Measurements from ENCODE around the gene GIPC1.
"Not testable (repeated sequence)": the region's sequence is repeated elsewhere in the genome, so short reads cannot be mapped to it uniquely, and the experiment has no call there.

The GIPC1 gene

GRCh38 chr19:14507704-14508542, 12.0 kb upstream of the GIPC1 start:
- H3K4me3 ChIP-seq (ENCODE audit: low read length in 2 of 2): no peak overlapping the region
- no peaks in the 10 kb centered on the region for H3K36me3 ChIP-seq (ENCODE audit: control insufficient read depth in 2 of 2, insufficient read depth in 2 of 2, low read length in 2 of 2)
- no peaks in the 10 kb centered on the region for H3K9me3 ChIP-seq (ENCODE audit: control insufficient read depth in 2 of 2, low read length in 2 of 2)
- H3K4me1 ChIP-seq (ENCODE audit: control insufficient read depth in 2 of 2, insufficient read depth in 2 of 2, low read length in 2 of 2): peaks cover 18 to 29% of the 10 kb centered on the region in 2 donors
- H3K27ac ChIP-seq (ENCODE audit: low read depth in 2 of 2, low read length in 2 of 2): no peak overlapping the region
- H3K27me3 ChIP-seq (ENCODE audit: control insufficient read depth in 2 of 2, insufficient read depth in 2 of 2, low read length in 2 of 2): no peaks in the 10 kb centered on the region
- H3K9ac ChIP-seq (ENCODE audit: low read depth in 1 of 2, low read length in 2 of 2): no peak overlapping the region

- H3K9ac ChIP-seq (ENCODE audit: low read depth in 1 of 2, low read length in 2 of 2): peak overlapping the region; percentile 57 to 60
- H3K36me3 ChIP-seq (ENCODE audit: control insufficient read depth in 2 of 2, insufficient read depth in 2 of 2, low read length in 2 of 2): no peaks in the 10 kb centered on the region
- H3K27me3 ChIP-seq (ENCODE audit: control insufficient read depth in 2 of 2, insufficient read depth in 2 of 2, low read length in 2 of 2): no peaks in the 10 kb centered on the region
- H3K9me3 ChIP-seq (ENCODE audit: control insufficient read depth in 2 of 2, low read length in 2 of 2): no peaks in the 10 kb centered on the region
- H3K4me3 ChIP-seq (ENCODE audit: low read length in 2 of 2): peak overlapping the region in 1 of 2 donors; percentile 13
- peaks cover 17 to 26% of the 10 kb centered on the region in 2 donors for H3K4me1 ChIP-seq (ENCODE audit: control insufficient read depth in 2 of 2, insufficient read depth in 2 of 2, low read length in 2 of 2)
- peak overlapping the region; percentile 87 to 92 for H3K27ac ChIP-seq (ENCODE audit: low read depth in 2 of 2, low read length in 2 of 2)
These were observed 9.7 kb upstream of the GIPC1 start for GRCh38 chr19:14505488-14506239.

GRCh38 chr19:14504575-14504974, 8.6 kb upstream of the GIPC1 start:
- H3K9me3 ChIP-seq (ENCODE audit: control insufficient read depth in 2 of 2, low read length in 2 of 2): not testable (repeated sequence)
- Histone ChIP-seq H3K27ac (ENCODE audit: low read depth in 2 of 2, low read length in 2 of 2) (peak overlapping the region in 1 of 2 donors; percentile 92), H3K4me1 (ENCODE audit: control insufficient read depth in 2 of 2, insufficient read depth in 2 of 2, low read length in 2 of 2) (peaks cover 16 to 26% of the 10 kb centered on the region in 2 donors)

GRCh38 chr19:14503285-14503684, 7.4 kb upstream of the GIPC1 start:
- H3K27me3 ChIP-seq (ENCODE audit: control insufficient read depth in 2 of 2, insufficient read depth in 2 of 2, low read length in 2 of 2): no peaks in the 10 kb centered on the region
- H3K4me3 ChIP-seq (ENCODE audit: low read length in 2 of 2): no peak overlapping the region
- H3K36me3 ChIP-seq (ENCODE audit: control insufficient read depth in 2 of 2, insufficient read depth in 2 of 2, low read length in 2 of 2): no peaks in the 10 kb centered on the region
- no peak overlapping the region for H3K9ac ChIP-seq (ENCODE audit: low read depth in 1 of 2, low read length in 2 of 2)
- no peaks in the 10 kb centered on the region for H3K9me3 ChIP-seq (ENCODE audit: control insufficient read depth in 2 of 2, low read length in 2 of 2)
- no peak overlapping the region for H3K27ac ChIP-seq (ENCODE audit: low read depth in 2 of 2, low read length in 2 of 2)
- H3K4me1 ChIP-seq (ENCODE audit: control insufficient read depth in 2 of 2, insufficient read depth in 2 of 2, low read length in 2 of 2): peaks cover 16 to 26% of the 10 kb centered on the region in 2 donors

More at GRCh38 chr19:14504575-14504974, 8.6 kb upstream of the GIPC1 start:
- not testable (repeated sequence) for H3K4me3 ChIP-seq (ENCODE audit: low read length in 2 of 2); H3K27me3 ChIP-seq (ENCODE audit: control insufficient read depth in 2 of 2, insufficient read depth in 2 of 2, low read length in 2 of 2); H3K9ac ChIP-seq (ENCODE audit: low read depth in 1 of 2, low read length in 2 of 2); H3K36me3 ChIP-seq (ENCODE audit: control insufficient read depth in 2 of 2, insufficient read depth in 2 of 2, low read length in 2 of 2)

- Histone ChIP-seq H3K9me3 (ENCODE audit: control insufficient read depth in 2 of 2, low read length in 2 of 2) (no peaks in the 10 kb centered on the region), H3K27me3 (ENCODE audit: control insufficient read depth in 2 of 2, insufficient read depth in 2 of 2, low read length in 2 of 2) (no peaks in the 10 kb centered on the region), H3K36me3 (ENCODE audit: control insufficient read depth in 2 of 2, insufficient read depth in 2 of 2, low read length in 2 of 2) (no peaks in the 10 kb centered on the region), H3K4me1 (ENCODE audit: control insufficient read depth in 2 of 2, insufficient read depth in 2 of 2, low read length in 2 of 2) (peaks cover 24 to 33% of the 10 kb centered on the region in 2 donors), H3K9ac (ENCODE audit: low read depth in 1 of 2, low read length in 2 of 2) (no peak overlapping the region), H3K4me3 (ENCODE audit: low read length in 2 of 2) (no peak overlapping the region), H3K27ac (ENCODE audit: low read depth in 2 of 2, low read length in 2 of 2) (no peak overlapping the region)
These were observed 6.6 kb upstream of the GIPC1 start for GRCh38 chr19:14502334-14503092.

GRCh38 chr19:14497228-14497921, 1.4 kb upstream of the GIPC1 start:
- Histone ChIP-seq H3K36me3 (ENCODE audit: control insufficient read depth in 2 of 2, insufficient read depth in 2 of 2, low read length in 2 of 2) (peaks cover 5% of the 10 kb centered on the region in 2 donors), H3K9me3 (ENCODE audit: control insufficient read depth in 2 of 2, low read length in 2 of 2) (no peaks in the 10 kb centered on the region), H3K4me3 (ENCODE audit: low read length in 2 of 2) (peak overlapping the region; percentile 46 to 67), H3K27me3 (ENCODE audit: control insufficient read depth in 2 of 2, insufficient read depth in 2 of 2, low read length in 2 of 2) (no peaks in the 10 kb centered on the region), H3K27ac (ENCODE audit: low read depth in 2 of 2, low read length in 2 of 2) (peak overlapping the region; percentile 71 to 93), H3K4me1 (ENCODE audit: control insufficient read depth in 2 of 2, insufficient read depth in 2 of 2, low read length in 2 of 2) (peaks cover 34 to 39% of the 10 kb centered on the region in 2 donors), H3K9ac (ENCODE audit: low read depth in 1 of 2, low read length in 2 of 2) (peak overlapping the region; percentile 48 to 73)

- Histone ChIP-seq H3K9me3 (ENCODE audit: control insufficient read depth in 2 of 2, low read length in 2 of 2) (no peaks in the 10 kb centered on the region), H3K4me3 (ENCODE audit: low read length in 2 of 2) (peak overlapping the region; percentile 49 to 67), H3K4me1 (ENCODE audit: control insufficient read depth in 2 of 2, insufficient read depth in 2 of 2, low read length in 2 of 2) (peaks cover 34 to 40% of the 10 kb centered on the region in 2 donors), H3K27ac (ENCODE audit: low read depth in 2 of 2, low read length in 2 of 2) (peak overlapping the region; percentile 71 to 93), H3K9ac (ENCODE audit: low read depth in 1 of 2, low read length in 2 of 2) (peak overlapping the region; percentile 48 to 73), H3K27me3 (ENCODE audit: control insufficient read depth in 2 of 2, insufficient read depth in 2 of 2, low read length in 2 of 2) (no peaks in the 10 kb centered on the region), H3K36me3 (ENCODE audit: control insufficient read depth in 2 of 2, insufficient read depth in 2 of 2, low read length in 2 of 2) (peaks cover 5% of the 10 kb centered on the region in 2 donors)
These were observed 904 bp upstream of the GIPC1 start for GRCh38 chr19:14496834-14497227.

- H3K9ac ChIP-seq (ENCODE audit: low read depth in 1 of 2, low read length in 2 of 2): peak overlapping the region; percentile 49 to 81
- peak overlapping the region; percentile 89 to 92 for H3K27ac ChIP-seq (ENCODE audit: low read depth in 2 of 2, low read length in 2 of 2)
- peak overlapping the region; percentile 80 to 85 for H3K4me3 ChIP-seq (ENCODE audit: low read length in 2 of 2)
- H3K36me3 ChIP-seq (ENCODE audit: control insufficient read depth in 2 of 2, insufficient read depth in 2 of 2, low read length in 2 of 2): peaks cover 5 to 8% of the 10 kb centered on the region in 2 donors
- no peaks in the 10 kb centered on the region for H3K27me3 ChIP-seq (ENCODE audit: control insufficient read depth in 2 of 2, insufficient read depth in 2 of 2, low read length in 2 of 2)
- no peaks in the 10 kb centered on the region for H3K9me3 ChIP-seq (ENCODE audit: control insufficient read depth in 2 of 2, low read length in 2 of 2)
- H3K4me1 ChIP-seq (ENCODE audit: control insufficient read depth in 2 of 2, insufficient read depth in 2 of 2, low read length in 2 of 2): peaks cover 34 to 43% of the 10 kb centered on the region in 2 donors
These were observed 277 bp downstream of the GIPC1 start for GRCh38 chr19:14495672-14496028.

- H3K9ac ChIP-seq (ENCODE audit: low read depth in 1 of 2, low read length in 2 of 2): peak overlapping the region; percentile 49 to 81
- no peaks in the 10 kb centered on the region for H3K9me3 ChIP-seq (ENCODE audit: control insufficient read depth in 2 of 2, low read length in 2 of 2)
- H3K27ac ChIP-seq (ENCODE audit: low read depth in 2 of 2, low read length in 2 of 2): peak overlapping the region; percentile 89 to 92
- H3K4me3 ChIP-seq (ENCODE audit: low read length in 2 of 2): peak overlapping the region; percentile 80 to 85
- no peaks in the 10 kb centered on the region for H3K27me3 ChIP-seq (ENCODE audit: control insufficient read depth in 2 of 2, insufficient read depth in 2 of 2, low read length in 2 of 2)
- peaks cover 5 to 8% of the 10 kb centered on the region in 2 donors for H3K36me3 ChIP-seq (ENCODE audit: control insufficient read depth in 2 of 2, insufficient read depth in 2 of 2, low read length in 2 of 2)
- peaks cover 34 to 43% of the 10 kb centered on the region in 2 donors for H3K4me1 ChIP-seq (ENCODE audit: control insufficient read depth in 2 of 2, insufficient read depth in 2 of 2, low read length in 2 of 2)
These were observed 836 bp downstream of the GIPC1 start for GRCh38 chr19:14494910-14495671.

Data from mucosa of rectum (tissue), 2 donors.